Measurements from ENCODE around the gene SYNE2. TPM values are rescaled to one million over a fixed set of nuclear protein-coding genes. Genes with fewer than 3 reads are reported as not detected.

The SYNE2 gene
- total and polyA plus RNA-seq, 2 of the 8 experiments (the other 6 are each of a cell fraction or from before 2014, with no cell fraction given), result 32.6 to 46.1 TPM

DNA sequence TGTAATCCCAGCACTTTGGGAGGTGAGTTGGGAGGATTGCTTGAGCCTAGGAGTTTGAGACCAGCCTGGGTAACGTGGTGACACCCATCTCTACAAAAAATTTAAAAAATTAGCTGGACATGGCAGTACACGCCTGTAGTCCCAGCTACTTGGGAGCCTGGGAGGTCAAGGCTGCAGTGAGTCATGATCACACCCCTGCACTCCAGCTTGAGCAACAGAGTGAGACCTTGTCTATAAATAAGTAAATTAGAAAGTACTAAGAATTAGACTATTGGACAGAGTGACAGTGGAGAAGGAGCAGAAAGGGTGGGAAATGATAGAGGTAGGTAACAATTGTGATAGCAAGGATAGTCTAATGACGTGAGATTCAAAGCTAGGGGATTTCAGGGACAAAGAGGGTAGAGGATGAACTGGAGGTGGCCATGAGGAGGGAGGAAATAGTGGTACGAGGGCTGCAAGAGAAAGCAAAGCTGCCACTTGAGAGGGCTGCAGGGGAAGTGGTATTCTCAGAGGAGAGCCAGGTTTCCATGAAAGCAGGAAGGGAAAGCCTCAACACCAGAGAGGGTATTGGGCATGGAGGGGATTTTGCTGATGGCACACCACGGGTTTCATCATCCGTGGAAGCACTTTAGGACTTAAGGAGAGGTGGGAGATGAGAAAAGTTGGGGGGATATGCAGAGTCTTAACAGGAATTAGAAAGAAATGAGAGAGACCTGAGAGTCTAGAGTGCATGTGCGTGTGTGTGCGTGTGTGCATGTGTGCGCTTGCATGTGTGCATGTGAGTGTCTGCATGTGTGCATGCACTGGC, 85.6 kb downstream of the SYNE2 start (continued):
- no peak for TF ChIP-seq TAF1 (IDR thresholded peaks at IDR 0.05; ENCODE audit: low read depth, low read length)

Measured in H1 (cell line).